GM18867 (cell line): Measurements from ENCODE around the gene PLEKHA6.

Experiments used
- ATAC-seq: cut with Tn5 transposase; IDR thresholded peaks from one replicate; pipeline ENCODE4 v1.9.1; 2021; ENCODE audit warnings: mild to moderate bottlenecking, moderate library complexity; ENCODE audit not compliant: unreplicated experiment

PLEKHA6 gene

GRCh38 chr1:204382714-204383083, 23.0 kb upstream of the PLEKHA6 start:
- no peak for ATAC-seq

GRCh38 chr1:204380293-204380831, 20.6 kb upstream of the PLEKHA6 start:
- ATAC-seq, result no peak

GRCh38 chr1:204377800-204378668, 18.3 kb upstream of the PLEKHA6 start:
- no peak for ATAC-seq

- ATAC-seq, result no peak
Observed at GRCh38 chr1:204376919-204377799, 17.4 kb upstream of the PLEKHA6 start.

GRCh38 chr1:204376465-204376864, 16.7 kb upstream of the PLEKHA6 start:
- ATAC-seq, result no peak

GRCh38 chr1:204373911-204374310, 14.2 kb upstream of the PLEKHA6 start:
- ATAC-seq, result no peak

GRCh38 chr1:204370176-204370575, 10.4 kb upstream of the PLEKHA6 start:
- no peak for ATAC-seq

GRCh38 chr1:204368996-204369726, 9.4 kb upstream of the PLEKHA6 start:
- ATAC-seq, result no peak

- no peak for ATAC-seq
Observed at GRCh38 chr1:204367956-204368355, 8.2 kb upstream of the PLEKHA6 start.

GRCh38 chr1:204367193-204367858, 7.6 kb upstream of the PLEKHA6 start:
- ATAC-seq, result no peak

GRCh38 chr1:204366759-204367158, 7.0 kb upstream of the PLEKHA6 start:
- no peak for ATAC-seq

GRCh38 chr1:204363335-204364114, 3.8 kb upstream of the PLEKHA6 start:
- peak; percentile 62 for ATAC-seq

GRCh38 chr1:204362984-204363334, 3.2 kb upstream of the PLEKHA6 start:
- ATAC-seq, result no peak

- ATAC-seq, result no peak
Observed at GRCh38 chr1:204361781-204362180, 2.1 kb upstream of the PLEKHA6 start.

GRCh38 chr1:204361341-204361771, 1.6 kb upstream of the PLEKHA6 start:
- ATAC-seq, result no peak

- no peak for ATAC-seq
Observed at GRCh38 chr1:204360314-204360713, 585 bp upstream of the PLEKHA6 start.

- ATAC-seq, result no peak
Observed at GRCh38 chr1:204359131-204359473, 627 bp downstream of the PLEKHA6 start.

- no peak for ATAC-seq
Observed at GRCh38 chr1:204358605-204359004, 1.1 kb downstream of the PLEKHA6 start.

GRCh38 chr1:204357551-204358490, 1.9 kb downstream of the PLEKHA6 start:
- ATAC-seq, result no peak
